GM12874 (cell line): ENCODE results near the gene BPIFB4.

Experiments used
- TF ChIP-seq, protein P1 (sequence below): IDR thresholded peaks from 2 replicates; pipeline ENCODE4 v1.5.1; 2011; ENCODE audit warnings: low read depth, mild to moderate bottlenecking, control low read depth, low read length, moderate library complexity; ENCODE audit not compliant: insufficient read depth

The BPIFB4 gene

DNA sequence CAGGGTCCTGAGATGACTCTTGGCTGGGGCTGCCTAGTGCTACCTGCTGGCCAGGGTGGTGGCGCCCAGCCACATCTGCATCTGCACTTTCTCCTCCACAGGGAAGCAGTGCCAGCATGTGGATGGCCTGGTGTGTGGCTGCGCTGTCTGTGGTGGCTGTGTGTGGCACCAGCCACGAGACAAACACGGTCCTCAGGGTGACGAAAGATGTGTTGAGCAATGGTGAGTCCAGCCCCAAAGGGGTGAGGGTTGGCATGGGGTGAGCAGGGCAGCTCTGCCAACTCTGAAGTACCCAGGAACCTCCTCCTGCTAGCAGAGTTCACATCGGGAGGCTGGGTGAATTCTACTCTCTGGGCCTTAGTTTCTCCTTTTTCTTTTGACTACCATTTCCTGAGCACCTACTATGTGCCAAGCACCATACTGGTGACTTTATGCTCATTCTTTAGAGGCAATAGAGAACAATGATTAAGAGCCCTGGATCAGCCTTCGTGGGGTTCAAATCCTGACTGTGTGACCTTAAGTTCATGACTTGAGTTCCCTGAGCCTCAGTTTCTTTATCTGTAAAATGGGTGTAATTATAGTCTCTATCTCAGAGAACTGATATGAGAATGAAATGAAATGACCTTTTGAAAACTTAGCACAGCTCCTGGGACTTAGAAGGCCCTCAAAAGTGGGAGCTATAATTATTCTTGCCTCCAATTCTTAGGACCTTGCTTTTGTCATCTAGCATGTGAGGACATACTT lies 2.1 kb downstream of the BPIFB4 start:
- TF ChIP-seq, protein P1, sequence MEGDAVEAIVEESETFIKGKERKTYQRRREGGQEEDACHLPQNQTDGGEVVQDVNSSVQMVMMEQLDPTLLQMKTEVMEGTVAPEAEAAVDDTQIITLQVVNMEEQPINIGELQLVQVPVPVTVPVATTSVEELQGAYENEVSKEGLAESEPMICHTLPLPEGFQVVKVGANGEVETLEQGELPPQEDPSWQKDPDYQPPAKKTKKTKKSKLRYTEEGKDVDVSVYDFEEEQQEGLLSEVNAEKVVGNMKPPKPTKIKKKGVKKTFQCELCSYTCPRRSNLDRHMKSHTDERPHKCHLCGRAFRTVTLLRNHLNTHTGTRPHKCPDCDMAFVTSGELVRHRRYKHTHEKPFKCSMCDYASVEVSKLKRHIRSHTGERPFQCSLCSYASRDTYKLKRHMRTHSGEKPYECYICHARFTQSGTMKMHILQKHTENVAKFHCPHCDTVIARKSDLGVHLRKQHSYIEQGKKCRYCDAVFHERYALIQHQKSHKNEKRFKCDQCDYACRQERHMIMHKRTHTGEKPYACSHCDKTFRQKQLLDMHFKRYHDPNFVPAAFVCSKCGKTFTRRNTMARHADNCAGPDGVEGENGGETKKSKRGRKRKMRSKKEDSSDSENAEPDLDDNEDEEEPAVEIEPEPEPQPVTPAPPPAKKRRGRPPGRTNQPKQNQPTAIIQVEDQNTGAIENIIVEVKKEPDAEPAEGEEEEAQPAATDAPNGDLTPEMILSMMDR, result no peak

GRCh38 chr20:33082546-33082945 lies 3.1 kb downstream of the BPIFB4 start:
- TF ChIP-seq, protein P1, result no peak

DNA sequence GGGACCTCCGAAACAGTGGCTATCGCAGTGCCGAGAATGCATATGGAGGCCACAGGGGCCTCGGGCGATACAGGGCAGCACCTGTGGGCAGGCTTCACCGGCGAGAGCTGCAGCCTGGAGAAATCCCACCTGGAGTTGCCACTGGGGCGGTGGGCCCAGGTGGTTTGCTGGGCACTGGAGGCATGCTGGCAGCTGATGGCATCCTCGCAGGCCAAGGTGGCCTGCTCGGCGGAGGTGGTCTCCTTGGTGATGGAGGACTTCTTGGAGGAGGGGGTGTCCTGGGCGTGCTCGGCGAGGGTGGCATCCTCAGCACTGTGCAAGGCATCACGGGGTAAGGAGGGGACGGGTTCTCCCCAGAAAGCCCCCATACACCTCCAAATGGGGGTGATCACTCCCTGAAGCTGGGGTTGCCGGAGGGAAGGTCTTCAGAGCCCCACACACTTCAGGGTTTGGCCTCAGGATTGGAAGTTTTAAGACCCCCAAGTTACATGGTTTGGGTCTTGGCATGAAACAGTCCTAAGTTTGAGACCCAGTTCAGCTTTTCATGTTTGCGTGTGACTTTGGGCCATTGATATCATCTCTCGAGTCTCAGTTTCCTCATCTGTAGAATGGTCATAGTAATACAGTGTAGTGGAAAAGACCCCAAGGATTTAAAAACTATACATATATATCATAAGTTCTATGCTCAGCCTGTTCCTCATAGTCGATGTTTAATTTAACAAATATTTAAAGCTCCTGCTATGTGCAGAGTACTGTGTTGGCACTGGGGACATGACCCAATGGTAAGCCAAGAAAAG lies 4.3 kb downstream of the BPIFB4 start:
- TF ChIP-seq, protein P1, result no peak

- TF ChIP-seq, protein P1, result no peak
These were observed 5.3 kb downstream of the BPIFB4 start for GRCh38 chr20:33084722-33085121.

DNA sequence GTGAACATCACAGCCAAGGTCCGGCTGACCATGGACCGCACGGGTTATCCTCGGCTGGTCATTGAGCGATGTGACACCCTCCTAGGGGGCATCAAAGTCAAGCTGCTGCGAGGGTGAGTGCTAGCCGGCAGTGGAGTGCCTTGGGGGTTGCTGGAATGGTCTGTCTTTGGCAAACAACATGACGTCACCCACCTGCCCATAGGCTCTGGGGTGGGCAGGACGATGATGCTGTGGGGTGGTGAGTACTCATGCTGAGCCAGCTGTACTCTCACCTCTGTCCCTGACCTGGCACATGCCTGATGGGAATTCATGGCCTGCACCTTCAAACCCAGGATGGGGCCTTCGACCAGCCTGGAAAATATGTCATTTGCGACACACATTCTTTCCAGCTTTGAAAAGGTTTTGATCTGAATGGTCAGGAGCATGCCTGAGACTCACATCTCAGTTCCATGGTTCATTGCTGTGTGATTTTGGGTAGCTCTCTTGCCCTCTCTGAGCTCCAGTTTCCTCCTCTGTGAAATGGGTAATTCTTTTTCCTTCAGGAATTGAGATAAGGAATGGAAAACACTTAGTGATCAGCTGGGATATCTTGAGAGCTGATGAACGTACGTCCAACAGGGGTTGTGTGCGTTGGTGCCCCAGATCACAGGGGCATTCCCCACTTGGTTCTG lies 6.7 kb downstream of the BPIFB4 start:
- TF ChIP-seq, protein P1, result no peak

DNA sequence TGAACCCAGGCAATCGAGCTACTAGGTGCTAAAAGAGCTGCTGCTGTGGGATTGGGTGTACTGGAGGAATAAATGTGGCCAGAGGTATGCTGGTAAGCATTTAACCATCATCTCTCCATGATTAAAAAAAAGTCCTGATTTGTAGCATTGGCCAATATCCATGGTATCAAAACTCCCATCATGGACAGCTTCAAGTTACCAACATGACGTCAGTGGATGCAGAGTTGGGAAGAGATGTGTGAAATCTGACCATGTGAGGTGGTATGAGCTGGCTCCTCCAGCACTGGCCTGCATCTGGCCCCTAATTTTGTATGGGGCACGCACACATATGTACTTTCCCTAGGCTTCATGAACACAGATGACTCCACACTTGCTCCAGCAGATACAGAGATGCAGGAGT lies 11.7 kb downstream of the BPIFB4 start:
- TF ChIP-seq, protein P1, result no peak

DNA sequence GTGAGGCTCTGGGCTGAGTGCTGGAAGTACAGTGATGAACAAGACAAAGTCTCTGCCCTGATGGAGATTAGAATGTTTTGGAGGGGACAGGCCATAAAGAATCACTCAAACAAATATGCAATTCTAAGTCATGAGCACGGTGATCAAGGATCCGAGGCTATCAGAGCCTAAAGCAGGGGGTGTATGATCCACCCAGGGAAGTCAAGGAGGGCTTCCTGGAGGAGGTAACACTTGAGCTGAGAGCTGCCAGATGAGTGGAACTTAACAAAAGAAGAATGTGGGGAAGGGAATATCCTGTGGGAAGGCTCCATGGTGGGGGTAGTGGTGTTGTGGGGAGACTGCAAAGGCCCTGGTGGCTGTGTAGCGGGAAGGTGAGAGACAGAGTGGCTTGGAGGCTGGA lies 12.2 kb downstream of the BPIFB4 start:
- TF ChIP-seq, protein P1, result no peak
